HEK293 (cell line): ENCODE data around the gene NUP88.

ENCODE experiments used
- CTCF ChIA-PET: fragments of 350-600 bp; formaldehyde crosslinking; extraction: SDS; loops from one replicate; lab custom pipeline; 2021; ENCODE audit warnings: antibody characterized with exemption; lab: Yijun Ruan, JAX
- POLR2A ChIA-PET: fragments of 300-600 bp; formaldehyde crosslinking; extraction: SDS; loops from one replicate; lab custom pipeline; 2020; ENCODE audit warnings: antibody characterized with exemption, inconsistent platforms; lab: Yijun Ruan, JAX
- H3K27ac ChIP-seq: fragments of 200-500 bp; sonication (Bioruptor generic); 2 replicates; pipeline ENCODE4 v1.5.1; 2014; ENCODE audit warnings: low read depth, low read length, control low read depth, inconsistent platforms; ENCODE audit errors: extremely low read depth
- H3K36me3 ChIP-seq, 2 experiments: fragments of 200-500 bp in 1 of 2; sonication (Bioruptor generic) in 1 of 2; 1 replicate in 1 of 2; 2 replicates in 1 of 2; pipeline ENCODE4 v1.5.1; 2014 to 2017; ENCODE audit warnings: inconsistent platforms in 2 of 2, low read length in 2 of 2; ENCODE audit not compliant: control insufficient read depth in 2 of 2, insufficient read depth in 1 of 2
- H3K4me1 ChIP-seq: fragments of 200-500 bp; sonication (Bioruptor generic); 2 replicates; pipeline ENCODE4 v1.5.1; 2014; ENCODE audit warnings: mild to moderate bottlenecking, low read length, inconsistent platforms; ENCODE audit not compliant: control insufficient read depth, insufficient read depth
- H3K4me3 ChIP-seq: 2 replicates; pipeline ENCODE4 v1.5.1; 2011; ENCODE audit warnings: low read depth, mild to moderate bottlenecking, control low read depth, low read length, moderate library complexity
- H3K9me3 ChIP-seq: fragments of 200-500 bp; sonication (Bioruptor generic); 2 replicates; pipeline ENCODE4 v1.5.1; 2014; ENCODE audit warnings: low read depth, low read length, inconsistent platforms; ENCODE audit not compliant: control insufficient read depth, insufficient read depth
- BCL11A ChIP-seq: fragments of 450-650 bp; formaldehyde crosslinking; IDR thresholded peaks from 2 replicates; pipeline ENCODE4 v1.5.1; 2016; ENCODE audit warnings: low read depth, missing biosample characterization, missing genetic modification characterization
- EGR2 ChIP-seq: fragments of 450-650 bp; formaldehyde crosslinking; IDR thresholded peaks from 2 replicates; pipeline ENCODE4 v1.5.1; 2016; ENCODE audit warnings: low read depth, missing biosample characterization, missing genetic modification characterization
- GLI2 ChIP-seq: fragments of 450-650 bp; formaldehyde crosslinking; IDR thresholded peaks from 2 replicates; pipeline ENCODE4; 2017; ENCODE audit warnings: missing biosample characterization, missing genetic modification characterization, low read depth, borderline replicate concordance
- PRDM1 ChIP-seq: fragments of 450-650 bp; formaldehyde crosslinking; IDR thresholded peaks from 2 replicates; pipeline ENCODE4; 2016; ENCODE audit warnings: missing biosample characterization, missing genetic modification characterization
- YY2 ChIP-seq: fragments of 450-650 bp; formaldehyde crosslinking; IDR thresholded peaks from 2 replicates; pipeline ENCODE4 v1.5.1; 2016; ENCODE audit warnings: missing biosample characterization, missing genetic modification characterization
- ZBTB21 ChIP-seq: fragments of 450-650 bp; formaldehyde crosslinking; IDR thresholded peaks from 2 replicates; pipeline ENCODE4 v1.5.1; 2017; ENCODE audit warnings: missing biosample characterization, missing genetic modification characterization
- ZEB2 ChIP-seq: fragments of 450-650 bp; formaldehyde crosslinking; IDR thresholded peaks from 2 replicates; pipeline ENCODE4 v1.5.1; 2016; ENCODE audit warnings: missing biosample characterization, missing genetic modification characterization
- ZNF133 ChIP-seq: fragments of 450-650 bp; formaldehyde crosslinking; IDR thresholded peaks from 2 replicates; pipeline ENCODE4 v1.5.1; 2016; ENCODE audit warnings: missing biosample characterization, missing genetic modification characterization
- ZNF174 ChIP-seq: fragments of 450-650 bp; formaldehyde crosslinking; IDR thresholded peaks from 2 replicates; pipeline ENCODE4 v1.5.0; 2017; ENCODE audit warnings: missing biosample characterization, mild to moderate bottlenecking, missing genetic modification characterization
- ZNF175 ChIP-seq: fragments of 450-650 bp; formaldehyde crosslinking; IDR thresholded peaks from 2 replicates; pipeline ENCODE4 v1.5.1; 2016; ENCODE audit warnings: missing biosample characterization, missing genetic modification characterization
- ZNF19 ChIP-seq: fragments of 450-650 bp; formaldehyde crosslinking; IDR thresholded peaks from 2 replicates; pipeline ENCODE4; 2016; ENCODE audit warnings: missing biosample characterization, missing genetic modification characterization, low read depth
- ZNF239 ChIP-seq: fragments of 450-650 bp; formaldehyde crosslinking; IDR thresholded peaks from 2 replicates; pipeline ENCODE4 v1.5.1; 2016; ENCODE audit warnings: missing biosample characterization, missing genetic modification characterization
- ZNF324 ChIP-seq: fragments of 450-650 bp; formaldehyde crosslinking; IDR thresholded peaks from 2 replicates; pipeline ENCODE4 v1.5.1; 2016; ENCODE audit warnings: missing biosample characterization, missing genetic modification characterization
- ZNF366 ChIP-seq: fragments of 450-650 bp; formaldehyde crosslinking; conservative IDR thresholded peaks from 2 replicates; pipeline ENCODE4 v1.5.1; 2016; ENCODE audit warnings: missing biosample characterization, missing genetic modification characterization
- ZNF521 ChIP-seq: fragments of 450-650 bp; formaldehyde crosslinking; IDR thresholded peaks from 2 replicates; pipeline ENCODE4 v1.5.1; 2017; ENCODE audit warnings: missing biosample characterization, mild to moderate bottlenecking, missing genetic modification characterization
- ZNF549 ChIP-seq: fragments of 450-650 bp; IDR thresholded peaks from 2 replicates; pipeline ENCODE4 v1.5.1; 2018; ENCODE audit warnings: missing biosample characterization, missing genetic modification characterization, mild to moderate bottlenecking, inconsistent platforms, moderate library complexity
- ZNF658 ChIP-seq: fragments of 450-650 bp; formaldehyde crosslinking; IDR thresholded peaks from 2 replicates; pipeline ENCODE4; 2016; ENCODE audit warnings: missing biosample characterization, missing genetic modification characterization
- ZNF664 ChIP-seq: fragments of 450-650 bp; formaldehyde crosslinking; IDR thresholded peaks from 2 replicates; pipeline ENCODE4 v1.5.1; 2016; ENCODE audit warnings: missing biosample characterization, missing genetic modification characterization
- ZNF677 ChIP-seq: fragments of 450-650 bp; IDR thresholded peaks from 2 replicates; pipeline ENCODE4 v1.5.0; 2018; ENCODE audit warnings: missing biosample characterization, mild to moderate bottlenecking, missing genetic modification characterization, moderate library complexity
- ZNF747 ChIP-seq: fragments of 450-650 bp; formaldehyde crosslinking; IDR thresholded peaks from 2 replicates; pipeline ENCODE4 v1.5.1; 2016; ENCODE audit warnings: missing biosample characterization, missing genetic modification characterization
- ZNF785 ChIP-seq: fragments of 450-650 bp; formaldehyde crosslinking; IDR thresholded peaks from 2 replicates; pipeline ENCODE4 v1.5.1; 2016; ENCODE audit warnings: missing biosample characterization, missing genetic modification characterization
- ZNF837 ChIP-seq: fragments of 450-650 bp; formaldehyde crosslinking; IDR thresholded peaks from 2 replicates; pipeline ENCODE4 v1.5.1; 2016; ENCODE audit warnings: missing biosample characterization, missing genetic modification characterization
- ZSCAN16 ChIP-seq: fragments of 450-650 bp; formaldehyde crosslinking; IDR thresholded peaks from 2 replicates; pipeline ENCODE4 v1.5.1; 2016; ENCODE audit warnings: missing biosample characterization, missing genetic modification characterization
- TF ChIP-seq, protein P1 (sequence below): fragments of 450-650 bp; IDR thresholded peaks from 2 replicates; pipeline ENCODE4 v1.5.1; 2018; ENCODE audit warnings: missing biosample characterization, mild to moderate bottlenecking, missing genetic modification characterization
- TF ChIP-seq, protein P2 (sequence below): fragments of 450-650 bp; formaldehyde crosslinking; IDR thresholded peaks from 2 replicates; pipeline ENCODE4 v1.5.1; 2016; ENCODE audit warnings: missing biosample characterization, missing genetic modification characterization, low read depth
- TF ChIP-seq, protein P3 (sequence below): fragments of 450-650 bp; formaldehyde crosslinking; IDR thresholded peaks from 2 replicates; pipeline ENCODE4 v1.5.1; 2016; ENCODE audit warnings: missing biosample characterization, missing genetic modification characterization
- TF ChIP-seq, protein P4 (sequence below): fragments of 450-650 bp; formaldehyde crosslinking; IDR thresholded peaks from 2 replicates; pipeline ENCODE4 v1.5.1; 2016; ENCODE audit warnings: missing biosample characterization, missing genetic modification characterization, borderline replicate concordance
- TF ChIP-seq, protein P5 (sequence below): fragments of 450-650 bp; formaldehyde crosslinking; IDR thresholded peaks from 2 replicates; pipeline ENCODE4 v1.5.1; 2016; ENCODE audit warnings: missing biosample characterization, missing genetic modification characterization
- TF ChIP-seq, protein P6 (sequence below): fragments of 450-650 bp; formaldehyde crosslinking; IDR thresholded peaks from 2 replicates; pipeline ENCODE4 v1.5.1; 2016; ENCODE audit warnings: missing biosample characterization, missing genetic modification characterization

Gene NUP88

DNA sequence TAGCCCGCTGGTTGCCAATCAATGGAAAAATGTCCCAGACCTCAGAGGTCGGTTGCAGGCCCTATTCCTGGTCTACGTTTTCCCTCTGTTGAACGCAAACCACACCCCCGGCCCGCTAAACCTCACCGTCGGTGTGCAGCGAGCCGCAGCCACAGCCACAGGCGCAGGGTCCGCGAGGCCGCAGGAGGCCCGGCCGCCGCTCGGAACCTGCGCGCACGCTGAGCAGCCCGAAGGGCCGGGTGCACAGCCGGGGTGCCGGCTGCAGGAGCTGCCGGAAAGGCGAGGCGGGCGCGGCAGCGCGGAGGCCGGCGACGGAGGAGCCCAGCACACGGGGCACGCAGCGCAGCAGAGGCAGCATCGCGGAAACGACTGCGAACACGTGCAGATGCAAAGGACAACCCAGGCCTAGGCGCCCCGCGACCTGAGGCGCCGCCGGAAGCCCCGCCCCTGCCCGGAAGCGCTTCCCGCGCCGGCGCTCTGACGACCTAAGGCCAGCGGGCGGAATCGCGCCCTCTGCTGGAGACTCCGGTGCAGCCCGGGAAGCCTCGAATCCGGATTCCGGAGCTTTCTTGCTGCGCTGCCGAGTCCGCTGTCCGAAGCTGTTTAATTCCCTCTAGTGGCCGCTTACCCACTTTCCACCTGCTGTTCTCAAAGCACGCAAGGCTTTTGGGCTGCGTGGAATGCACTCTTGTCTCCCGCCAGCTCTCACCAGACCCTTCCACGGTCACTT lies 19.4 kb upstream of the NUP88 start, which contains the start of gene C1QBP:
C1QBP (minus strand) TSS at position 440 of the 730 bp plus-strand sequence; CDS start at position 358, 82 bp downstream.
- Histone ChIP-seq H3K4me1 (no peaks in the 10 kb centered on the region), H3K36me3 (peaks cover 31 to 67% of the 10 kb centered on the region in 2 experiments), H3K27ac (peak within 1 kb of the TSS; percentile 94), H3K9me3 (no peaks in the 10 kb centered on the region), H3K4me3 (peak within 1 kb of the TSS; percentile 90)
- ChIA-PET POLR2A (interaction anchor here (0.6 to 1.4 kb wide), 12 partner anchors 8 to 247 kb away, joined by 3 to 7 read pairs (median 4); partner anchors contain the start of genes DHX33, NUP88, RPAIN and ZNF594), CTCF (interaction anchor here (0.6 to 3.7 kb wide), 48 partner anchors 8 to 1649 kb away, joined by 3 to 26 read pairs (median 4); partner anchors contain the start of genes DHX33, ENO3, NUP88 and RPAIN)
- TF ChIP-seq ZNF133 (tag by site-specific recombination) = no peak
- TF ChIP-seq ZNF366 (tag by site-specific recombination) = no peak
- TF ChIP-seq, protein P1, sequence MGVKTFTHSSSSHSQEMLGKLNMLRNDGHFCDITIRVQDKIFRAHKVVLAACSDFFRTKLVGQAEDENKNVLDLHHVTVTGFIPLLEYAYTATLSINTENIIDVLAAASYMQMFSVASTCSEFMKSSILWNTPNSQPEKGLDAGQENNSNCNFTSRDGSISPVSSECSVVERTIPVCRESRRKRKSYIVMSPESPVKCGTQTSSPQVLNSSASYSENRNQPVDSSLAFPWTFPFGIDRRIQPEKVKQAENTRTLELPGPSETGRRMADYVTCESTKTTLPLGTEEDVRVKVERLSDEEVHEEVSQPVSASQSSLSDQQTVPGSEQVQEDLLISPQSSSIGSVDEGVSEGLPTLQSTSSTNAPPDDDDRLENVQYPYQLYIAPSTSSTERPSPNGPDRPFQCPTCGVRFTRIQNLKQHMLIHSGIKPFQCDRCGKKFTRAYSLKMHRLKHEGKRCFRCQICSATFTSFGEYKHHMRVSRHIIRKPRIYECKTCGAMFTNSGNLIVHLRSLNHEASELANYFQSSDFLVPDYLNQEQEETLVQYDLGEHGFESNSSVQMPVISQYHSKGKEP (tag by site-specific recombination) = no peak
- TF ChIP-seq, protein P2, sequence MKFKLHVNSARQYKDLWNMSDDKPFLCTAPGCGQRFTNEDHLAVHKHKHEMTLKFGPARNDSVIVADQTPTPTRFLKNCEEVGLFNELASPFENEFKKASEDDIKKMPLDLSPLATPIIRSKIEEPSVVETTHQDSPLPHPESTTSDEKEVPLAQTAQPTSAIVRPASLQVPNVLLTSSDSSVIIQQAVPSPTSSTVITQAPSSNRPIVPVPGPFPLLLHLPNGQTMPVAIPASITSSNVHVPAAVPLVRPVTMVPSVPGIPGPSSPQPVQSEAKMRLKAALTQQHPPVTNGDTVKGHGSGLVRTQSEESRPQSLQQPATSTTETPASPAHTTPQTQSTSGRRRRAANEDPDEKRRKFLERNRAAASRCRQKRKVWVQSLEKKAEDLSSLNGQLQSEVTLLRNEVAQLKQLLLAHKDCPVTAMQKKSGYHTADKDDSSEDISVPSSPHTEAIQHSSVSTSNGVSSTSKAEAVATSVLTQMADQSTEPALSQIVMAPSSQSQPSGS (tag by site-specific recombination) = no peak
- no peak for TF ChIP-seq ZNF747 (tag by site-specific recombination)
- no peak for TF ChIP-seq ZNF837 (tag by site-specific recombination)
- TF ChIP-seq, protein P3, sequence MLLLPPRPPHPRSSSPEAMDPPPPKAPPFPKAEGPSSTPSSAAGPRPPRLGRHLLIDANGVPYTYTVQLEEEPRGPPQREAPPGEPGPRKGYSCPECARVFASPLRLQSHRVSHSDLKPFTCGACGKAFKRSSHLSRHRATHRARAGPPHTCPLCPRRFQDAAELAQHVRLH (tag by site-specific recombination) = 0 out of 2 replicates have a peak, but pooled peaks have one; percentile 8
- no peak for TF ChIP-seq ZNF19 (tag by site-specific recombination)
- TF ChIP-seq ZNF549 (tag by site-specific recombination) = no peak
- TF ChIP-seq YY2 (tag by site-specific recombination) = no peak
- TF ChIP-seq ZSCAN16 (tag by site-specific recombination) = no peak
- no peak for TF ChIP-seq ZBTB21
- TF ChIP-seq ZNF785 = no peak
- no peak for TF ChIP-seq BCL11A (tag by site-specific recombination)
- no peak for TF ChIP-seq ZNF658 (tag by site-specific recombination)
- peak; percentile 74 for TF ChIP-seq ZEB2 (tag by site-specific recombination)
- no peak for TF ChIP-seq ZNF175
- TF ChIP-seq, protein P4, sequence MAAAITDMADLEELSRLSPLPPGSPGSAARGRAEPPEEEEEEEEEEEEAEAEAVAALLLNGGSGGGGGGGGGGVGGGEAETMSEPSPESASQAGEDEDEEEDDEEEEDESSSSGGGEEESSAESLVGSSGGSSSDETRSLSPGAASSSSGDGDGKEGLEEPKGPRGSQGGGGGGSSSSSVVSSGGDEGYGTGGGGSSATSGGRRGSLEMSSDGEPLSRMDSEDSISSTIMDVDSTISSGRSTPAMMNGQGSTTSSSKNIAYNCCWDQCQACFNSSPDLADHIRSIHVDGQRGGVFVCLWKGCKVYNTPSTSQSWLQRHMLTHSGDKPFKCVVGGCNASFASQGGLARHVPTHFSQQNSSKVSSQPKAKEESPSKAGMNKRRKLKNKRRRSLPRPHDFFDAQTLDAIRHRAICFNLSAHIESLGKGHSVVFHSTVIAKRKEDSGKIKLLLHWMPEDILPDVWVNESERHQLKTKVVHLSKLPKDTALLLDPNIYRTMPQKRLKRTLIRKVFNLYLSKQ (tag by site-specific recombination) = no peak
- TF ChIP-seq ZNF174 (tag by site-specific recombination) = no peak
- TF ChIP-seq, protein P5, sequence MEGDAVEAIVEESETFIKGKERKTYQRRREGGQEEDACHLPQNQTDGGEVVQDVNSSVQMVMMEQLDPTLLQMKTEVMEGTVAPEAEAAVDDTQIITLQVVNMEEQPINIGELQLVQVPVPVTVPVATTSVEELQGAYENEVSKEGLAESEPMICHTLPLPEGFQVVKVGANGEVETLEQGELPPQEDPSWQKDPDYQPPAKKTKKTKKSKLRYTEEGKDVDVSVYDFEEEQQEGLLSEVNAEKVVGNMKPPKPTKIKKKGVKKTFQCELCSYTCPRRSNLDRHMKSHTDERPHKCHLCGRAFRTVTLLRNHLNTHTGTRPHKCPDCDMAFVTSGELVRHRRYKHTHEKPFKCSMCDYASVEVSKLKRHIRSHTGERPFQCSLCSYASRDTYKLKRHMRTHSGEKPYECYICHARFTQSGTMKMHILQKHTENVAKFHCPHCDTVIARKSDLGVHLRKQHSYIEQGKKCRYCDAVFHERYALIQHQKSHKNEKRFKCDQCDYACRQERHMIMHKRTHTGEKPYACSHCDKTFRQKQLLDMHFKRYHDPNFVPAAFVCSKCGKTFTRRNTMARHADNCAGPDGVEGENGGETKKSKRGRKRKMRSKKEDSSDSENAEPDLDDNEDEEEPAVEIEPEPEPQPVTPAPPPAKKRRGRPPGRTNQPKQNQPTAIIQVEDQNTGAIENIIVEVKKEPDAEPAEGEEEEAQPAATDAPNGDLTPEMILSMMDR (tag by site-specific recombination) = peak; percentile 98
- no peak for TF ChIP-seq ZNF324 (tag by site-specific recombination)
- TF ChIP-seq, protein P6, sequence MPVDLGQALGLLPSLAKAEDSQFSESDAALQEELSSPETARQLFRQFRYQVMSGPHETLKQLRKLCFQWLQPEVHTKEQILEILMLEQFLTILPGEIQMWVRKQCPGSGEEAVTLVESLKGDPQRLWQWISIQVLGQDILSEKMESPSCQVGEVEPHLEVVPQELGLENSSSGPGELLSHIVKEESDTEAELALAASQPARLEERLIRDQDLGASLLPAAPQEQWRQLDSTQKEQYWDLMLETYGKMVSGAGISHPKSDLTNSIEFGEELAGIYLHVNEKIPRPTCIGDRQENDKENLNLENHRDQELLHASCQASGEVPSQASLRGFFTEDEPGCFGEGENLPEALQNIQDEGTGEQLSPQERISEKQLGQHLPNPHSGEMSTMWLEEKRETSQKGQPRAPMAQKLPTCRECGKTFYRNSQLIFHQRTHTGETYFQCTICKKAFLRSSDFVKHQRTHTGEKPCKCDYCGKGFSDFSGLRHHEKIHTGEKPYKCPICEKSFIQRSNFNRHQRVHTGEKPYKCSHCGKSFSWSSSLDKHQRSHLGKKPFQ (tag by site-specific recombination) = 0 out of 2 replicates have a peak, but pooled peaks have one; percentile 10
- TF ChIP-seq ZNF664 (tag by site-specific recombination) = no peak
- TF ChIP-seq PRDM1 = 0 out of 2 replicates have a peak, but pooled peaks have one; percentile 40
- 0 out of 2 replicates have a peak, but pooled peaks have one; percentile 25 for TF ChIP-seq ZNF677 (tag by site-specific recombination)
- no peak for TF ChIP-seq ZNF521 (tag by site-specific recombination)
- TF ChIP-seq EGR2 (tag by site-specific recombination) = no peak
- TF ChIP-seq GLI2 = no peak
- TF ChIP-seq ZNF239 (tag by site-specific recombination) = no peak
